GM15510 (cell line): ENCODE results near the gene CRYBA4.

Experiments used
- POLR2A ChIP-seq: IDR thresholded peaks from 3 replicates; pipeline ENCODE4 v1.6.1; 2011; ENCODE audit warnings: borderline replicate concordance; ENCODE audit not compliant: insufficient read length; ENCODE audit errors: extremely low read depth

The CRYBA4 gene

DNA sequence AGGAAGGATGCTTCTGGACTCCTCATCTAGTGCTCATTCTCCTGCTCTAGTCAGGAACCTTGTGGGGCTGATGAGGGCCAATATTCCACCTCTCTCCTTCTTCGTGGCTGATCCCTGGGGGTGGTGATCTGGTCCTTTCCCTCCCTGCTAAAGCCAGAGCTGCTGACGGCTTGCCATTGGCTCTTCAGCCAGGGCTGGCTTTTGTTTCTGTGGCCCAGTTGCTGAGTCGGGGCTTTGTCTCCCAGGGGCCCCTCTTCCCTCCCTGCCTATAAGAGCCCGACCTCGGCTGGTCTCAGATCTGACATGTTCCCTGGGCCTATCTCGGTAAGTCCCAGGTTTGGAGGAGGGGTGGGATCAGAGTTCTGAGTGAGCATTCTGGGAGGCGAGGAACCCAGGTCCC is at the start of gene CRYBA4:
Gene CRYBA4, plus strand, starts transcription at position 301 of the 400 bp plus-strand sequence. CDS start 634 bp downstream, outside the sequence.
- no peak for TF ChIP-seq POLR2A

DNA sequence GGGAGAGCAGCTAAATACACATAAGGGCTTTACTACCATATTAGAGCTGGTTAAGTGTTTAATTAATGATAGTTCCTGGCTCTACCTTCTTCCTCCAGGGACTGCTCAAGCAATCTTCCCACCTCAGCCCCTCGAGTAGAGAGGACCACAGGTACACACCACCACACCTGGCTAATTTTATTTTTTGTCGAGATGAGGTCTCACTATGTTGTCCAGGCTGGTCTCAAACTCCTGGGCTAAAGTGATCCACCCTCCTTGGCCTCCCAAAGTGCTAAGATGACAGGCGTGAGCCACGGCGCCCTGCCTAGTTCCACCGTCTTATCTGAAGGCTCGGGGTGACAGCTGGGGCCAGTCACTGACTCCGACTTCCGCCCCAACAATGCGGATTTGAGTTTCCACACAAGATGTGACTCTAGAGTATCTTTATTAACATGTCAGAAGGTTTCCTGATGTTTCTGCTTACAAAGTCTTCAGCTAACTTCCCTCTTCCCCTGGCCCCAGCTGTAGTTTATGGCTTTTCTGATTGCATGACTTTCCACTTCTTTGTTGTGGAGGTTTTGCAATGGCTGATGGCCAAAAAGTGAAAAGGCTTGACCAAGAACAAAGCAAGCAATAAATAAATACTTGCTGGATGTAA is 48.6 kb upstream of the CRYBA4 start:
- no peak for TF ChIP-seq POLR2A

DNA sequence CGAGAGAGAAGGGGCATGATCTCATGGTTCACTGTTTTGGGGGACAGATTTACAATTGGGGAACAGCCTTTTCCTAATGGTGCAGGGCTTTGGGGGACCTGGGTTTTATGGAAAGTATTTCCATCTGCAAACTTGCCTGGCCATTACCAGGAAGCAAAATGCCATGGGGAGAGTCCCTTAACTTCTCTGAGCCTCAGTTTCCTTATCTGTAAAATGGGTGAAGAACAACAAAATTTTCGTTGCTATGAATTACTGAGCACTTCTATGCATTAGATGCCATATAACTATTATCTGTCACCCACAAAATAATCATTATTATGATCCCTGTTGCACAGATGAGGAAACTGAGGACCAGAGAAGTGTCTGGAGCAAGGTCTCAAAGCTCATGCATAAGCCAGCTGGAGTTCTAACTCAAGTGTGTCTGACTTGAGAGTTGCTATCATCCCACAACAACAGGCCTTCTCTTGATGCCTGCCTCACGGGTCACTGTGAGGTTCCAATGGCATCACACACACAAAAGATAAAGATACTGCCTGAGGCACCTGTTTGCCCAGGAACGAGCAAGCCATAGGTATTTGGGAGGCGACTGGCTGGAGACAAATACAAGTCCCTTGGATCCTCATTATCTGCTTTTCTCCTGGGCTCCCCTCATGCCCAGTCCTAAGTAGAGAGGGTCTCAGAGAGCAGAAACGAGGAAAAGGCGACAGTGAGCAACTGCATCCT is 47.6 kb upstream of the CRYBA4 start:
- TF ChIP-seq POLR2A: no peak

DNA sequence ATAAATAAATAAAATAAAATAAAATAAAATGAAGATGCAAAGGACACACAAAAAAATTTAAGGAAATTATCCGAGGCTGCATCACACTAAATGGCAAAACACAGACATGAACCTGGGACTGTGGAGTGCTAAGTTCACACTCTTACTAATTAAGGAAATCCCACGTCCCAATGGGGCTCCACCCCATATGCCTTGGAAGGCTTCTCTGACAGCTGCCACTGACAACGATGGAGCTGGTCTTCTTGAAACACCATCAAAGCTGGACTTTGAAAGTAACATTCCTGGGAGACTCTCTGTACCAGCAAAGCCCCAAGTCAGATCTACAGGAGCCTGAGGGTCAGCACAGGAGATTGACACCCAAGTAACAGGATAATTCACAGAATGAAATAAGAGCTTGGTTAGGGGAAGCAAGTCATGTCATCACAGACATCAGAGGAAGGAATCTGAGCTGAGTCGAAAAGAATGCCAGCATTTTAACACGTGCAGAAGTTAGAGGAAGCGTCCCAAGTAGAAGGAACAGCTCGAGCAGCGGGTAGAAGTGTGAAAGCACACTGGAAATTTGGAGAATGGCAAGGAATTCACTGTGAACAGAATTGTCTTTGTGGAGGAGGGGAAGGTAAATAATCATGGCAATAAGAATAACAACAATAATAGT is 45.6 kb upstream of the CRYBA4 start:
- TF ChIP-seq POLR2A: no peak

DNA sequence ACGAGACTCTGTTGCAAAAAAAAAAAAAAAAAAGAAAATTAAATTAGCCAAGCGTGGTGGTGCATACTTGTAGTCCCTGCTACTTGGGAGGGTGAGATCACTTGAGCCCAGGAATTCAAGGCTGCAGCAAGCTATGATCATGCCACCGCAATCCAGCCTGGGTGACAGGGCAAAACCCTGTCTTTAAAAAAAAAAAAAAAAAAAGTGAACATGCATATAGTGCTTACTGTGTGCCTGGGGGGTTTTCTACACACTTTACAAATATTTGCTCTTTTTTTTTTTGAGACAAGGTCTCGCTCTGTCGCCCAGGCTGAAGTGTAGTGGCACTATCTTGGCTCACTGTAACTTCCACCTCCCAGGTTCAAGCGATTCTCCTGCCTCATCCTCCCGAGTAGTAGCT is 44.7 kb upstream of the CRYBA4 start:
- TF ChIP-seq POLR2A: no peak

DNA sequence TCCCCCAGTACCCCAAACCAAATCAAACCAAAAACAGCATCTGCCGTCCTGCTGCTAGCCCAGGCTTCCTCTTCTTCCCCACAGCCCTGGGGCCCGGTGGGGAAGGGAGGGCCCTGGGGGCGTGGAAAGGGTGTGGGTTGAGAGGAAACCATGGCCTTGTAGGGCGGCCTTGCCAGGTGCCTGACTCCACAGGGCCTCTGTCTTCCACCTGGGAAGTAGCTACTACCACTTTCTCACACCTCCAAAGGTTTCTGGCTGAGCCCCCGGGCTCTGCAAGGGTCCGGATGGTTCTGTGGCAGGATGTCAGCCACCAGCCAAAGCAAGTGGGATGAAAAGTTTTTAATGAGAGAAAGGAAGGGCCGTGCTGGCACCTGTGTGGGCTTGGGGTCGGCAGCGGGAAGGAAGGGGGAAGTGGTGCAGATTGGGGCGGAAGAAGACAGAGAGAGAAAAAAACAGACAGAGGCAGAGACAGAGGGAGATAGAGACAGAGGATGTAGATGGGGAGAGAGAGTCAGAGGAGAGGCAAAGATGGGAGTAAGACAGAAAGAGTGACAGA is 42.4 kb upstream of the CRYBA4 start:
- no peak for TF ChIP-seq POLR2A

DNA sequence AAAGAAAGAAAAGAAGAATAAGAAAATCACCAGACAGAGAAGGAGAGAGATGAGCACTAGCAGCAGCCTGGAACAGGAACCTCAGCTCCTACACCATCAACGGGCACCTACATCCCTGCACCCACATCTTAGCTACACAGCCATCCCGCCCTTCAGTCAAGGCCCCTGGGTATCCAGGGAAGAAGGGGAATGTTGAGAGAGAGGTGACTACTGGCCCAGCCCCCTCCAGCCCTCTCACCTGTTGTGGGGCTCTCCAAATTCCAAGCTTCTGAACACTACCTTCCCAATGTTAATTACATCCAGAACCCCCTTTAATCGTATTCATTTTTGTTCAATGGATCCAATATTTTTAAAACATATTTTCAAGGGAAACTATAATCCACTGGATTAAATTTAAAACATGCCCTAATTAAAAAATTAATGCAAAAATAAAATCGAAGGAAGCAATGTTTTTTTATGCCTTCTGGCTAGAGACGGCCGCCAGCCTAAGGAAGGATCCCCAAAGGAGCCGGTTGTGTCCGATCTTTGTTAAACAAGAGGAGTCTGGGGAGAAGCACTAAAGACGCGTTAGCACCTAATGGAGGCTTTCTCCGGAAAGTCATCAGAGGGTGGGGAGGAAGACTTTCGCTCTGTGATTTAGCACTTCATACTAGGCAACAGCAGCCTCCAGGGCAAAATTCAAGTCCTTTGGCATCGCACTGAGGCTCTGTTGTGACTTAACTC is 41.4 kb upstream of the CRYBA4 start:
- TF ChIP-seq POLR2A: no peak

DNA sequence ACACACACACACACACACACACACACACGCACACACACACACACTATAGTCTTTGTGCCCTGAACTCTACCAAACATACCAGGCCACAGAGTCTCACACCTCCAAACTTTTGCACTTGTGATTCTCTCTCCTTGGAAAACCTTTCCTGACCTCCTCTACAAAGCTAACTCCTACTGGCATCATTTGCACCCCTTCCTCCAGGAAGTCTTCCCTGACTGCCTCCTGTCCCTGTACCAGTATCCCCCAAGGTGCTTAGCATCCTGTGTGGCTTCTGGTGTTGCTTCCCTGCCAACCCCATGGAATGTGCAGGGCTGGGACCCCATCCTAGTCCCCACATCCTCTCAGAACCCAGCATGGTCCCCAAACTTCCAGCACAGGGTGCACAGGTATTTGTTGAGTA is 40.7 kb upstream of the CRYBA4 start:
- TF ChIP-seq POLR2A: no peak

DNA sequence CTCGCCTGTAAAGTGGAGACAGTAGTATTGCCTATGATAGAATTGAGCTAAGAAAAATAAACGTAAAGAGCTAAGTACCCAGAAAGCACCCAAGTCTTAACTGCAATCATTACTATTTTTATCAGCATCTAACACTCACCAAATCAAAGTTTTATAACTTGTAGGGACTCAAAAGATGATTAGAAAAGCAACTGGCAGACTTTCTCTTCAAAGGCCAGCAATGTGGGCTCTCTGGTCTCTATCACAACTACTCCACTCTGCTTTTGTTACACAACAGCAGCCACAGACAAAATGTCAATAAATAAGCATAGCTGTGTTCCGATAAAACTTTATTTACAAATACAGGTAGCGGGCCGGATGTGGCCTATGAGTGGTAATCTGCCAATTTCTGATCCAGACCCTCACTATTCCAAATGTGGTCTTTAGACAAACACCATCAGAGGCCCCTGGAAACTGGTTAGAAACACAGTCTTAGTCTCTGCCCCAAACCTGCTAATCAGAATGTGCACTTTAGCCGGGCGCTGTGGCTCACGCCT is 40.1 kb upstream of the CRYBA4 start:
- no peak for TF ChIP-seq POLR2A

DNA sequence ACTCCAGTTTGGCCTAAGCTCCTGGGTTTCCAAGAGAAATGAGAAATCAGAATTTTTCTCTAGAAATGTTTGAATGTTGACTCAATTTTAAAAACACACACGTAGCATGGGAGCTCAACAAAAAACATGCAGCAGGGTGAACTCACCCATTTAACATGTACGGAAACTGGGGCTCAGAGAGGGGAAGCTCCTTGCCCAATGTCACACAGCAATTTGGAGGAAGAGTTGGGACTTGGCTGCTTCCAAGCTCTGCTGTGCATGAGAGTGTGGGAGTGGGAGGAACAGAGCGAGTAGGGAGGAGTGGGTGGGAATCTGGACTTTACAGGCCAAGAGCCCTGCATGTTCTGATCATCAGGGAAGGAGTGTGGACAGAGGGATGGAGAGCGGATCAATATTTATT is 37.8 kb upstream of the CRYBA4 start:
- no peak for TF ChIP-seq POLR2A

DNA sequence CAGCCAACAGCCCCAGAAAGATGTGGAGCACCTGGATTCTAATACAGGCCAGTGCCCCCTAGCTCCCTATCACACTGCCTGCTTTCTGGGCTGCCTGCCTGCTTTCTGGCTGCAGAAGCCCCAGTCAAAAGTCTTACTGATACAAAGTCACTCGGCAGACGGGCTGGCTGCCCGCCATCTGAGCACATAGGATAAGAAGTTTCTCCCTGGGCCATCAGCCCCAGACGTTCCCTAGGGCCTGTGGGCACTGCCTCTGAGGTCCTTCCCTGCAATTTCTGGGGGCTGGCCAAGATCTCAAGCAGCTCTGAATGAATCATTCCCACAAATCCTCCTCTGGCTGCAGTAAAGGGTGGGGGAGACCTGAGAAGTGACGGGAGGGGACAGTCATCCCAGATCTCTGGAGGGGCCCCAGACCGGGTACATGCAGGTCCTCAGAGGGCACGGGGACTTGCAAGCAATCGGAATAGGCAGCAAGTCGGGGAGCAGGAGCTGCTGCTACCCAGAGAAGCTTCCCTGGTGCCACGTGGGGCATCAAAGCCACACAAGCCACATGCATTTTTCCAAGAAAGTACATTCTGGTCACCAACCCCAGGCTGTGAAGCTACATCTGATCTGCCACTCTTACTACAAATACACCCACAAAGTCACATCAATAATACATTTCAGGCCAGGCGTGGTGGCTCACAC is 36.5 kb upstream of the CRYBA4 start:
- TF ChIP-seq POLR2A: no peak

DNA sequence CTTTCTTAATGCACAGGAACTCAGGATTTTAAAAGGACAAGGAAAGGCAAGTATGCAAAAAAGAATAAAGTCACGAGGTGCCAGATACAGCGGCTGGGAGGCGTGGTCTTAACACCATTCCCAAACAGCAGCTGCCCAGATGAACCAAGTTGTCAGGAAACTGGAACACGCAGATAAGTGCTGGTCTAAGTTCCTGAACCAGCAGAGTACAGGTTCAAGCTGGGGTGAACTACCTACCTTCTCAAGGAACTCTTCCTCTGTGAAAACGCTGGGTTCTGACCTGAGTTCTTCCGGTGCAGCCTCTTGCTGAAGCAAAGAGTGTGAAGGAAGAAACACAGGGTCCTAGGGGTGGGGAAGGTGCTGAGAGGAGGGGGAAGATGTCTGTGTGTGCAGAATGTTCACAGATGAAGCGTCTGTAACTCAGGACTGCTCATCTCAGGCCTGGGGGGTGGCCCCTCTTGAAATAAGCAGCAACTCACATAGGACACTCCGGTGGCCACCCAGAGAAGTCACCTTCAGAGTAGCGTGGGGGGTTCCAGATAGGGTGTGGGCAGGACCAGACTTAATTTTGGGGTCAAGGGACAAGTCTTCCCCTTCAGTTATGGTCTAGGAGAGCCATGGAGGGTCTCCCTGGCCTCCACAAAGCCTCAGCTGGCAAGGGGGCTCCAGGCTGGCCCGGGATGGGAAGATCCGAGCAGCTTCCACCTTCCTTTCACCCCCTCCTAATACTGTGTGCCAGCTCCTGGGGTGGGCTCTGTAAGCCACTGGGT is 35.0 kb upstream of the CRYBA4 start:
- TF ChIP-seq POLR2A: no peak

DNA sequence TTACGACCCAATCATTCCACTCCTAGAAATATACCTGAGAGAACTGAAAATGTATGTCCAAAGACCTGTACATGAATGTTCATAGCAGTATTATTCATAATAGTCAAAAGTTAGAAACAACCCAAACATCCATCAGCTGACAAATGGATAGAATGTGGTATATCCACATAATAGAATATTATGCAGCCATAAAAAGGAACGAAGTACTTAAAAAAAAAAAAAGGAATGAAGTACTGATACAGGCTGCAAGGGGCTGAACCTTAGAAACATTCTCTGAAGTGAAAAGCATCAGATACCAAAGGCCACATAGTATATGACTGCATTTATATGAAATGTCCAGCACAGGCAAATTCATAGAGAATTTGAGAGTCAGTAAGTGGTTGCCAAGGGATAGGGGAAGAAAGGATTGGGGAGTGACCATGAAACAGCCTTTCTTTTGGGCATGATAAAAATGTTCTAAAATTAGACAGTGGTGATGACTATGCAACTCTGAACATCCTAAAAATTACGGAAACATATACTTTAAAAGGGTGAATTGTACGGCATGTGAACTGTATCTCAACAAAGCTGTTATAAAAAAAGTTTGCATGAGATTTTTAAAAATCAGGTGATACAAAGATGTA is 33.7 kb upstream of the CRYBA4 start:
- TF ChIP-seq POLR2A: no peak
